ENCODE results near the gene CLCN5. TPM values are rescaled to one million over a fixed set of nuclear protein-coding genes. Genes with fewer than 3 reads are reported as not detected.

Gene CLCN5
- total RNA-seq, 1 experiment from 2014 or later = 10.7 TPM

- H3K4me1 Mint-ChIP-seq = no peaks in the 10 kb centered on the region
- H3K9me3 Mint-ChIP-seq = no peaks in the 10 kb centered on the region
- POLR2A ChIA-PET = interaction anchor here (0.7 kb wide), 1 partner anchor 12 kb away, joined by 3 read pairs; the partner anchor contains the start of gene CLCN5
- CTCF ChIA-PET = no interaction called here
- no peaks in the 10 kb centered on the region for H3K27me3 Mint-ChIP-seq (ENCODE audit: low read depth)
- no peak for ATAC-seq
- no peak overlapping the region for H3K27ac Mint-ChIP-seq
- no peak overlapping the region for H3K4me3 Mint-ChIP-seq
- H3K36me3 Mint-ChIP-seq = no peaks in the 10 kb centered on the region
- no peak for DNase-seq (ENCODE audit: low spot score)
- no peak for TF ChIP-seq ZNF281 (CRISPR knock-in tag; IDR thresholded peaks at IDR 0.05)
- no peak for TF ChIP-seq IRF1 (CRISPR knock-in tag; IDR thresholded peaks at IDR 0.05)
- TF ChIP-seq ZNF121 (CRISPR knock-in tag; IDR thresholded peaks at IDR 0.05) = no peak
- no peak for TF ChIP-seq MAX (CRISPR knock-in tag; IDR thresholded peaks at IDR 0.05)
- TF ChIP-seq USF1 (CRISPR knock-in tag; IDR thresholded peaks at IDR 0.05) = no peak
- TF ChIP-seq ATF2 (CRISPR knock-in tag; IDR thresholded peaks at IDR 0.05; ENCODE audit: borderline replicate concordance, low read depth) = no peak
- TF ChIP-seq USF2 (CRISPR knock-in tag; IDR thresholded peaks at IDR 0.05) = no peak
- TF ChIP-seq FOXJ3 (CRISPR knock-in tag; IDR thresholded peaks at IDR 0.05; ENCODE audit: borderline replicate concordance) = no peak
- TF ChIP-seq PREB (CRISPR knock-in tag; IDR thresholded peaks at IDR 0.05; ENCODE audit: borderline replicate concordance) = no peak
- TF ChIP-seq ZBTB43 (CRISPR knock-in tag; IDR thresholded peaks at IDR 0.05) = no peak
- no peak for TF ChIP-seq GABPB1 (CRISPR knock-in tag; IDR thresholded peaks at IDR 0.05)
- no peak for TF ChIP-seq ZNF512 (CRISPR knock-in tag; IDR thresholded peaks at IDR 0.05; ENCODE audit: borderline replicate concordance)
- no peak for TF ChIP-seq ZNF423 (CRISPR knock-in tag; IDR thresholded peaks at IDR 0.05)
- no peak for TF ChIP-seq SOX15 (CRISPR knock-in tag; IDR thresholded peaks at IDR 0.05)
- no peak for TF ChIP-seq AFF4 (CRISPR knock-in tag; IDR thresholded peaks at IDR 0.05; ENCODE audit: borderline replicate concordance)
- TF ChIP-seq ARID4B (CRISPR knock-in tag; IDR thresholded peaks at IDR 0.05; ENCODE audit: borderline replicate concordance) = no peak
These were observed 12.3 kb downstream of the CLCN5 start for GRCh38 chrX:49934729-49935128.
